GM23338 (cell line): ENCODE data around the gene SLC6A19. TPM values are rescaled to one million over a fixed set of nuclear protein-coding genes. Genes with fewer than 3 reads are reported as not detected.

Experiments
- ATAC-seq: fragments of 200-7000 bp; cut with Tn5 transposase; 3 replicates; pipeline ENCODE4 v1.9.1; 2020
- DNase-seq: peaks from one replicate; pipeline ENCODE4 v3.0.0-alpha.2; 2015; ENCODE audit warnings: low spot score
- H2AFZ ChIP-seq: fragments of 200-600 bp; sonication (generic); 2 replicates; pipeline ENCODE4 v1.8.0; 2016; ENCODE audit warnings: antibody characterized with exemption, mild to moderate bottlenecking, moderate library complexity
- H3F3A ChIP-seq: fragments of 200-600 bp; sonication (generic); replicated peaks from 2 replicates; pipeline ENCODE4 v1.8.0; 2017; ENCODE audit warnings: antibody characterized with exemption, mixed run types, low read depth
- H3K27ac ChIP-seq: fragments of 200-600 bp; sonication (generic); 2 replicates; pipeline ENCODE4 v1.6.1; 2016; ENCODE audit warnings: low read depth
- H3K27me3 ChIP-seq: fragments of 200-600 bp; sonication (generic); 2 replicates; pipeline ENCODE4 v1.8.0; 2016; ENCODE audit warnings: mild to moderate bottlenecking, mixed run types, moderate library complexity; ENCODE audit not compliant: insufficient read depth
- H3K36me3 ChIP-seq: fragments of 200-600 bp; sonication (generic); 2 replicates; pipeline ENCODE4 v1.8.0; 2016; ENCODE audit warnings: mild to moderate bottlenecking; ENCODE audit not compliant: insufficient read depth
- H3K4me1 ChIP-seq: fragments of 200-600 bp; sonication (generic); 2 replicates; pipeline ENCODE4 v1.8.0; 2016; ENCODE audit warnings: mild to moderate bottlenecking, moderate library complexity; ENCODE audit not compliant: insufficient read depth
- H3K4me2 ChIP-seq: fragments of 200-600 bp; sonication (generic); 2 replicates; pipeline ENCODE4 v1.7.1; 2017; ENCODE audit warnings: mixed run types
- H3K4me3 ChIP-seq: fragments of 200-600 bp; sonication (generic); 2 replicates; pipeline ENCODE4 v1.6.1; 2016; ENCODE audit warnings: mixed run types
- H3K79me2 ChIP-seq: fragments of 200-600 bp; sonication (generic); replicated peaks from 2 replicates; pipeline ENCODE4 v1.8.0; 2017; ENCODE audit warnings: mild to moderate bottlenecking; ENCODE audit not compliant: insufficient read depth
- H3K9me2 ChIP-seq: fragments of 200-600 bp; sonication (generic); 2 replicates; pipeline ENCODE4 v1.8.0; 2017; ENCODE audit not compliant: insufficient read depth
- H4K20me1 ChIP-seq: fragments of 200-600 bp; sonication (generic); replicated peaks from 2 replicates; pipeline ENCODE4 v1.8.0; 2017; ENCODE audit warnings: mild to moderate bottlenecking; ENCODE audit not compliant: insufficient read depth
- H3K27ac Mint-ChIP-seq: 2 replicates; pipeline ENCODE4 v1.8.0; 2020; ENCODE audit warnings: inconsistent platforms, mild to moderate bottlenecking, moderate library complexity, mixed read lengths
- H3K27me3 Mint-ChIP-seq: 3 replicates; pipeline ENCODE4 v1.8.0; 2022; ENCODE audit warnings: low read depth, mild to moderate bottlenecking, moderate library complexity, mixed read lengths, inconsistent platforms; ENCODE audit not compliant: insufficient read depth, poor library complexity
- H3K36me3 Mint-ChIP-seq: 3 replicates; pipeline ENCODE4 v1.8.0; 2021; ENCODE audit warnings: low read depth, mild to moderate bottlenecking, inconsistent platforms, moderate library complexity, mixed read lengths
- H3K4me1 Mint-ChIP-seq: 3 replicates; pipeline ENCODE4 v1.8.0; 2020; ENCODE audit warnings: mild to moderate bottlenecking, inconsistent platforms, mixed read lengths
- H3K4me3 Mint-ChIP-seq: 3 replicates; pipeline ENCODE4 v1.8.0; 2021; ENCODE audit warnings: moderate library complexity, mild to moderate bottlenecking, inconsistent platforms, mixed read lengths
- H3K9me3 Mint-ChIP-seq: 3 replicates; pipeline ENCODE4 v1.8.0; 2020; ENCODE audit warnings: moderate library complexity, mild to moderate bottlenecking, inconsistent platforms, mixed read lengths
- CREB1 ChIP-seq: fragments of 250-450 bp; sonication (Bioruptor Pico); IDR thresholded peaks from 2 replicates; pipeline ENCODE4 v1.5.0; 2020; ENCODE audit warnings: low read depth, mild to moderate bottlenecking, moderate library complexity
- EZH2 ChIP-seq: fragments of 200-600 bp; sonication (generic); IDR thresholded peaks from one replicate; pipeline ENCODE4 v1.8.0; 2017; ENCODE audit warnings: antibody characterized with exemption, mild to moderate bottlenecking, low read depth; ENCODE audit not compliant: unreplicated experiment
- EZH2phosphoT487 ChIP-seq: fragments of 200-600 bp; sonication (generic); IDR thresholded peaks from one replicate; pipeline ENCODE4 v1.8.1; 2018; ENCODE audit warnings: antibody characterized with exemption; ENCODE audit not compliant: unreplicated experiment
- JUNB ChIP-seq: IDR thresholded peaks from one replicate; pipeline ENCODE4 v1.6.1; 2016; ENCODE audit warnings: antibody characterized with exemption; ENCODE audit not compliant: unreplicated experiment
- NANOG ChIP-seq: IDR thresholded peaks from 2 replicates; pipeline ENCODE4 v1.6.1; 2016; ENCODE audit warnings: antibody characterized with exemption, borderline replicate concordance
- POLR2AphosphoS5 ChIP-seq: IDR thresholded peaks from 2 replicates; pipeline ENCODE4 v1.6.1; 2016; ENCODE audit warnings: antibody characterized with exemption, low read depth
- STAT1 ChIP-seq: IDR thresholded peaks from one replicate; pipeline ENCODE4 v1.6.1; 2016; ENCODE audit warnings: antibody characterized with exemption; ENCODE audit not compliant: unreplicated experiment
- ZNF114 ChIP-seq: fragments of 250-450 bp; sonication (Bioruptor Pico); IDR thresholded peaks from 2 replicates; pipeline ENCODE4 v1.5.0; 2020; ENCODE audit warnings: mild to moderate bottlenecking, moderate library complexity
- ZNF331 ChIP-seq: fragments of 250-450 bp; sonication (Bioruptor Pico); IDR thresholded peaks from 2 replicates; pipeline ENCODE4 v1.5.0; 2020; ENCODE audit warnings: low read depth, mild to moderate bottlenecking, moderate library complexity
- polyA plus RNA-seq: library from polyadenylated mRNA; unstranded; fragments of >200 nt; fragmentation: Nextera tagmentation; extraction: Ambion mirVana; gene quantifications from 2 replicates; pipeline ENCODE4 v1.2.1, GENCODE V29; 2016
- total RNA-seq: library from RNA; depleted of rRNA; stranded (reverse); fragments of >200 nt; shearing (Covaris generic); gene quantifications from 2 replicates; pipeline ENCODE4 v1.2.3, GENCODE V29; 2014
- TF ChIP-seq, protein P1 (sequence below): IDR thresholded peaks from one replicate; pipeline ENCODE4 v1.6.1; 2018; ENCODE audit warnings: antibody characterized with exemption; ENCODE audit not compliant: unreplicated experiment
- TF ChIP-seq, protein P2 (sequence below): IDR thresholded peaks from 2 replicates; pipeline ENCODE4 v1.6.1; 2016; ENCODE audit warnings: antibody characterized with exemption
- TF ChIP-seq, protein P3 (sequence below), 2 experiments: fragments of 200-600 bp in 1 of 2; sonication (generic) in 1 of 2; conservative IDR thresholded peaks; 2 replicates each; pipeline versions ENCODE4 v1.5.1 to v1.6.1; 2016 to 2017; ENCODE audit warnings: antibody characterized with exemption in 2 of 2, low read depth in 2 of 2, mild to moderate bottlenecking in 2 of 2, moderate library complexity in 1 of 2
- TF ChIP-seq, protein P4 (sequence below): fragments of 250-450 bp; sonication (Bioruptor Pico); IDR thresholded peaks from 2 replicates; pipeline ENCODE4 v1.5.0; 2020; ENCODE audit warnings: mild to moderate bottlenecking, moderate library complexity

The SLC6A19 gene
- total and polyA plus RNA-seq, 2 experiments from 2014 or later = not detected

DNA sequence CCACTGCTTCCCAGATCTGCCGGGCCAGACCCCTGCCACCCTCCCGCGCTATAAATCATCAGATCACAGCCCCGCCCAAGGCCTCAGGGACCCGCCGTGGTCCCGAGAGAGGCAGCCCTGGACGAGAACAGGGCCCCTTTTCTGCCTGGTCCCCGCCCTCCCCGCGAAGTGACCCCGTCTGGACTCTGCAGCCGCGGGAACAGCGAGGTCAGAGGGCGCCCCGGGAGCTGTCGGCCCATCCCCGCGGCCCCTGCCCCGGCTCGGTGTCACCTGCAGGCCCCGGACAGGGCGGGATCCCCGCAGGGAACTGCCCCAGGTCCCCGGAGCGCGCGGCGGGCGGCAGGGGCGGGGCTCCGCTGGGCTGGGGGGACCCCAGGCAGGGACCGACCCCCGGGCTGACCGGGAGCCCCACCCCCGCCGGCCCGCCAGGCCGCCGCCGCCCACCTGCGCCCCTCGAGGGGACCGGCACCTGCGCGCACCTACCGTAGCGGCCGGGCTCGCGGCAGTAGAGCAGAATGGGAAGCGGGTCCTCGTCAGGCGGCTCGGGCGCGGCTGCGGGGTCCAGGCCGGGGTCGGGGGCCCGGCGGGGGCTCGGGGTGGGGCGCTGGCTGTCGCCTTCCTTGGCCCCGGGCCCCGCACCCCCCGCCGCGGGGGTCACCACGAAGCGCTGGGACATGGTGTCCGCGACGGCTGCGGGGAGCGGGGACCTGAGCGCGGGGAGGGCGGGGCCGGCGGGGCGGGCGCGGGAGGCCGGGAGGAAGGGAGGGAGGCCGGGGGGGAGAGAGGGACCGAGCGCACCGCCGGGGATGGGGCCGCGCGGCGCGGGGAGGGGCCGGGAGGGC lies 46.0 kb upstream of the SLC6A19 start:
- Mint-ChIP-seq H3K27ac (no peak overlapping the region), H3K36me3 (peaks cover 8% of the 10 kb centered on the region; the same call in 1 of the 3 replicates), H3K4me3 (peak overlapping the region; percentile 43; the same call in 2 of the 3 replicates), H3K9me3 (peaks cover 9% of the 10 kb centered on the region), H3K27me3 (peaks cover 35% of the 10 kb centered on the region), H3K4me1 (peaks cover 2% of the 10 kb centered on the region; the same call in 2 of the 3 replicates)
- TF ChIP-seq STAT1 (no peak), NANOG (no peak), EZH2phosphoT487 (no peak), EZH2 (no peak), JUNB (no peak), ZNF114 (CRISPR knock-in tag) (no peak), POLR2AphosphoS5 (no peak), ZNF331 (CRISPR knock-in tag) (no peak), CREB1 (CRISPR knock-in tag) (no peak)
- TF ChIP-seq, protein P1, sequence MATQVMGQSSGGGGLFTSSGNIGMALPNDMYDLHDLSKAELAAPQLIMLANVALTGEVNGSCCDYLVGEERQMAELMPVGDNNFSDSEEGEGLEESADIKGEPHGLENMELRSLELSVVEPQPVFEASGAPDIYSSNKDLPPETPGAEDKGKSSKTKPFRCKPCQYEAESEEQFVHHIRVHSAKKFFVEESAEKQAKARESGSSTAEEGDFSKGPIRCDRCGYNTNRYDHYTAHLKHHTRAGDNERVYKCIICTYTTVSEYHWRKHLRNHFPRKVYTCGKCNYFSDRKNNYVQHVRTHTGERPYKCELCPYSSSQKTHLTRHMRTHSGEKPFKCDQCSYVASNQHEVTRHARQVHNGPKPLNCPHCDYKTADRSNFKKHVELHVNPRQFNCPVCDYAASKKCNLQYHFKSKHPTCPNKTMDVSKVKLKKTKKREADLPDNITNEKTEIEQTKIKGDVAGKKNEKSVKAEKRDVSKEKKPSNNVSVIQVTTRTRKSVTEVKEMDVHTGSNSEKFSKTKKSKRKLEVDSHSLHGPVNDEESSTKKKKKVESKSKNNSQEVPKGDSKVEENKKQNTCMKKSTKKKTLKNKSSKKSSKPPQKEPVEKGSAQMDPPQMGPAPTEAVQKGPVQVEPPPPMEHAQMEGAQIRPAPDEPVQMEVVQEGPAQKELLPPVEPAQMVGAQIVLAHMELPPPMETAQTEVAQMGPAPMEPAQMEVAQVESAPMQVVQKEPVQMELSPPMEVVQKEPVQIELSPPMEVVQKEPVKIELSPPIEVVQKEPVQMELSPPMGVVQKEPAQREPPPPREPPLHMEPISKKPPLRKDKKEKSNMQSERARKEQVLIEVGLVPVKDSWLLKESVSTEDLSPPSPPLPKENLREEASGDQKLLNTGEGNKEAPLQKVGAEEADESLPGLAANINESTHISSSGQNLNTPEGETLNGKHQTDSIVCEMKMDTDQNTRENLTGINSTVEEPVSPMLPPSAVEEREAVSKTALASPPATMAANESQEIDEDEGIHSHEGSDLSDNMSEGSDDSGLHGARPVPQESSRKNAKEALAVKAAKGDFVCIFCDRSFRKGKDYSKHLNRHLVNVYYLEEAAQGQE = no peak
- TF ChIP-seq, protein P2, sequence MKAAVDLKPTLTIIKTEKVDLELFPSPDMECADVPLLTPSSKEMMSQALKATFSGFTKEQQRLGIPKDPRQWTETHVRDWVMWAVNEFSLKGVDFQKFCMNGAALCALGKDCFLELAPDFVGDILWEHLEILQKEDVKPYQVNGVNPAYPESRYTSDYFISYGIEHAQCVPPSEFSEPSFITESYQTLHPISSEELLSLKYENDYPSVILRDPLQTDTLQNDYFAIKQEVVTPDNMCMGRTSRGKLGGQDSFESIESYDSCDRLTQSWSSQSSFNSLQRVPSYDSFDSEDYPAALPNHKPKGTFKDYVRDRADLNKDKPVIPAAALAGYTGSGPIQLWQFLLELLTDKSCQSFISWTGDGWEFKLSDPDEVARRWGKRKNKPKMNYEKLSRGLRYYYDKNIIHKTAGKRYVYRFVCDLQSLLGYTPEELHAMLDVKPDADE = no peak
- TF ChIP-seq, protein P3, sequence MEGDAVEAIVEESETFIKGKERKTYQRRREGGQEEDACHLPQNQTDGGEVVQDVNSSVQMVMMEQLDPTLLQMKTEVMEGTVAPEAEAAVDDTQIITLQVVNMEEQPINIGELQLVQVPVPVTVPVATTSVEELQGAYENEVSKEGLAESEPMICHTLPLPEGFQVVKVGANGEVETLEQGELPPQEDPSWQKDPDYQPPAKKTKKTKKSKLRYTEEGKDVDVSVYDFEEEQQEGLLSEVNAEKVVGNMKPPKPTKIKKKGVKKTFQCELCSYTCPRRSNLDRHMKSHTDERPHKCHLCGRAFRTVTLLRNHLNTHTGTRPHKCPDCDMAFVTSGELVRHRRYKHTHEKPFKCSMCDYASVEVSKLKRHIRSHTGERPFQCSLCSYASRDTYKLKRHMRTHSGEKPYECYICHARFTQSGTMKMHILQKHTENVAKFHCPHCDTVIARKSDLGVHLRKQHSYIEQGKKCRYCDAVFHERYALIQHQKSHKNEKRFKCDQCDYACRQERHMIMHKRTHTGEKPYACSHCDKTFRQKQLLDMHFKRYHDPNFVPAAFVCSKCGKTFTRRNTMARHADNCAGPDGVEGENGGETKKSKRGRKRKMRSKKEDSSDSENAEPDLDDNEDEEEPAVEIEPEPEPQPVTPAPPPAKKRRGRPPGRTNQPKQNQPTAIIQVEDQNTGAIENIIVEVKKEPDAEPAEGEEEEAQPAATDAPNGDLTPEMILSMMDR (conservative IDR thresholded peaks at IDR 0.05; ENCODE audit: low read depth in 2 of 2) = no peak
- TF ChIP-seq, protein P4, sequence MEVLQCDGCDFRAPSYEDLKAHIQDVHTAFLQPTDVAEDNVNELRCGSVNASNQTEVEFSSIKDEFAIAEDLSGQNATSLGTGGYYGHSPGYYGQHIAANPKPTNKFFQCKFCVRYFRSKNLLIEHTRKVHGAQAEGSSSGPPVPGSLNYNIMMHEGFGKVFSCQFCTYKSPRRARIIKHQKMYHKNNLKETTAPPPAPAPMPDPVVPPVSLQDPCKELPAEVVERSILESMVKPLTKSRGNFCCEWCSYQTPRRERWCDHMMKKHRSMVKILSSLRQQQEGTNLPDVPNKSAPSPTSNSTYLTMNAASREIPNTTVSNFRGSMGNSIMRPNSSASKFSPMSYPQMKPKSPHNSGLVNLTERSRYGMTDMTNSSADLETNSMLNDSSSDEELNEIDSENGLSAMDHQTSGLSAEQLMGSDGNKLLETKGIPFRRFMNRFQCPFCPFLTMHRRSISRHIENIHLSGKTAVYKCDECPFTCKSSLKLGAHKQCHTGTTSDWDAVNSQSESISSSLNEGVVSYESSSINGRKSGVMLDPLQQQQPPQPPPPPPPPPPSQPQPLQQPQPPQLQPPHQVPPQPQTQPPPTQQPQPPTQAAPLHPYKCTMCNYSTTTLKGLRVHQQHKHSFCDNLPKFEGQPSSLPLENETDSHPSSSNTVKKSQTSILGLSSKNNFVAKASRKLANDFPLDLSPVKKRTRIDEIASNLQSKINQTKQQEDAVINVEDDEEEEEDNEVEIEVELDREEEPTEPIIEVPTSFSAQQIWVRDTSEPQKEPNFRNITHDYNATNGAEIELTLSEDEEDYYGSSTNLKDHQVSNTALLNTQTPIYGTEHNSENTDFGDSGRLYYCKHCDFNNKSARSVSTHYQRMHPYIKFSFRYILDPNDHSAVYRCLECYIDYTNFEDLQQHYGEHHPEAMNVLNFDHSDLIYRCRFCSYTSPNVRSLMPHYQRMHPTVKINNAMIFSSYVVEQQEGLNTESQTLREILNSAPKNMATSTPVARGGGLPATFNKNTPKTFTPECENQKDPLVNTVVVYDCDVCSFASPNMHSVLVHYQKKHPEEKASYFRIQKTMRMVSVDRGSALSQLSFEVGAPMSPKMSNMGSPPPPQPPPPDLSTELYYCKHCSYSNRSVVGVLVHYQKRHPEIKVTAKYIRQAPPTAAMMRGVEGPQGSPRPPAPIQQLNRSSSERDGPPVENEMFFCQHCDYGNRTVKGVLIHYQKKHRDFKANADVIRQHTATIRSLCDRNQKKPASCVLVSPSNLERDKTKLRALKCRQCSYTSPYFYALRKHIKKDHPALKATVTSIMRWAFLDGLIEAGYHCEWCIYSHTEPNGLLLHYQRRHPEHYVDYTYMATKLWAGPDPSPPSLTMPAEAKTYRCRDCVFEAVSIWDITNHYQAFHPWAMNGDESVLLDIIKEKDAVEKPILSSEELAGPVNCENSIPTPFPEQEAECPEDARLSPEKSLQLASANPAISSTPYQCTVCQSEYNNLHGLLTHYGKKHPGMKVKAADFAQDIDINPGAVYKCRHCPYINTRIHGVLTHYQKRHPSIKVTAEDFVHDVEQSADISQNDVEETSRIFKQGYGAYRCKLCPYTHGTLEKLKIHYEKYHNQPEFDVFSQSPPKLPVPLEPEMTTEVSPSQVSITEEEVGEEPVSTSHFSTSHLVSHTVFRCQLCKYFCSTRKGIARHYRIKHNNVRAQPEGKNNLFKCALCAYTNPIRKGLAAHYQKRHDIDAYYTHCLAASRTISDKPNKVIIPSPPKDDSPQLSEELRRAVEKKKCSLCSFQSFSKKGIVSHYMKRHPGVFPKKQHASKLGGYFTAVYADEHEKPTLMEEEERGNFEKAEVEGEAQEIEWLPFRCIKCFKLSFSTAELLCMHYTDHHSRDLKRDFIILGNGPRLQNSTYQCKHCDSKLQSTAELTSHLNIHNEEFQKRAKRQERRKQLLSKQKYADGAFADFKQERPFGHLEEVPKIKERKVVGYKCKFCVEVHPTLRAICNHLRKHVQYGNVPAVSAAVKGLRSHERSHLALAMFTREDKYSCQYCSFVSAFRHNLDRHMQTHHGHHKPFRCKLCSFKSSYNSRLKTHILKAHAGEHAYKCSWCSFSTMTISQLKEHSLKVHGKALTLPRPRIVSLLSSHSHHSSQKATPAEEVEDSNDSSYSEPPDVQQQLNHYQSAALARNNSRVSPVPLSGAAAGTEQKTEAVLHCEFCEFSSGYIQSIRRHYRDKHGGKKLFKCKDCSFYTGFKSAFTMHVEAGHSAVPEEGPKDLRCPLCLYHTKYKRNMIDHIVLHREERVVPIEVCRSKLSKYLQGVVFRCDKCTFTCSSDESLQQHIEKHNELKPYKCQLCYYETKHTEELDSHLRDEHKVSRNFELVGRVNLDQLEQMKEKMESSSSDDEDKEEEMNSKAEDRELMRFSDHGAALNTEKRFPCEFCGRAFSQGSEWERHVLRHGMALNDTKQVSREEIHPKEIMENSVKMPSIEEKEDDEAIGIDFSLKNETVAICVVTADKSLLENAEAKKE (CRISPR knock-in tag) = no peak
- no peak overlapping the region for H3K27ac ChIP-seq
- H3K79me2 ChIP-seq = no peaks in the 10 kb centered on the region
- ATAC-seq (peak; percentile 48), DNase-seq (peak; percentile 52)
- H3K27me3 ChIP-seq = peaks cover 22% of the 10 kb centered on the region
- H2AFZ ChIP-seq = peak overlapping the region; percentile 52; the same call in 1 of the 2 replicates
- no peaks in the 10 kb centered on the region for H4K20me1 ChIP-seq
- peak overlapping the region; percentile 53 for H3K4me3 ChIP-seq
- H3K4me1 ChIP-seq = no peaks in the 10 kb centered on the region
- H3K9me2 ChIP-seq = no peaks in the 10 kb centered on the region
- peak overlapping the region; percentile 75 for H3K4me2 ChIP-seq
- H3F3A ChIP-seq = no peaks in the 10 kb centered on the region
- no peaks in the 10 kb centered on the region for H3K36me3 ChIP-seq
